Measurements from ENCODE around the gene PXDN.
"Not testable (repeated sequence)": the region's sequence is repeated elsewhere in the genome, so short reads cannot be mapped to it uniquely, and the experiment has no call there.

The PXDN gene

DNA sequence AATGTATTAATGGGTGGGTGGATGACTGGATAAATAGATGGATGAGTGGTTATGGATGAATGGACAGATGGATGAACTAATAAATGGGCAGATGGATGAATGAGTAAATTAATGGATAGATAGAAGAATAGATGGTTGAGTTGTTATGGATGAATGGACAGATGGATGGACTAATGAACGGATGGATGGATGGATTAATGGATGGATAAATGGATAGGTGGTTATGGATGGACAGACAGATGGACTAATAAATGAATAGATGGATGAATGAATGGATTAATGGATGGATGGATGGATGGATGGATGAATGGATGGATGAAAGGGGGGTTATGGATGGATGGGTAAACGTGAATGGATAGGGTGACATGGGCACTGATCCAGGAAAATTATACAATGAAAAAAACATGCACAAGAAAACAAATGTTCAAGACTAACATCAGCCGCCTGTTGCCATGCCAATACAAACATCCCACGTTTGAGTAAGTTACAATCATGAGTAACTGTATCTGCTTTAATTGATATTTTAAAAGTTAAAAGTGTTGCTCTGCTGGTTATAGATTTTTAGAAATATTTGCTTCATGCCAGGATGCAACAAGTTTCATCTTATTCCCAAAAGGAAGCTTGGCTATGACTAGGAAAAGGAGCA, 20.8 kb downstream of the PXDN start:
- no peak for DNase-seq (ENCODE audit: low read depth in 2 of 2, low spot score in 1 of 2)

DNA sequence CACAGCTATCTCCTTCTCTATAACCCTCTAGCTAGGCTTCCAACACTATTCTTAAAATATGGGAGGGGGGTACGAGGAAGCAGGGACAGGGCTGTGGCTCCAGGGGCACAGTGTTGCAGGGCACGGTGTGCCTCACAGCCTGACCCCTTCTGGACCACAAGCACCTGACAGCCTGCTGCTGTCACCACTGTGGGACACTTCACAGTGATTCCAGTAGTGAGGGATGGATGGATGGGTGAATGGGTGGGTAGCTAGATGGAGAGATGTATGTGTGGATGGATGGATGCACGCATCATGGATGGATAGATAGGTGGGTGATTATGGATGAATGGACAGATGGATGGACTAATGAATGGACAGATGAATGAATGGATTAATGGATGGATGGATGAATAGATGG, 21.6 kb downstream of the PXDN start:
- DNase-seq (ENCODE audit: low read depth in 2 of 2, low spot score in 1 of 2), result no peak

DNA sequence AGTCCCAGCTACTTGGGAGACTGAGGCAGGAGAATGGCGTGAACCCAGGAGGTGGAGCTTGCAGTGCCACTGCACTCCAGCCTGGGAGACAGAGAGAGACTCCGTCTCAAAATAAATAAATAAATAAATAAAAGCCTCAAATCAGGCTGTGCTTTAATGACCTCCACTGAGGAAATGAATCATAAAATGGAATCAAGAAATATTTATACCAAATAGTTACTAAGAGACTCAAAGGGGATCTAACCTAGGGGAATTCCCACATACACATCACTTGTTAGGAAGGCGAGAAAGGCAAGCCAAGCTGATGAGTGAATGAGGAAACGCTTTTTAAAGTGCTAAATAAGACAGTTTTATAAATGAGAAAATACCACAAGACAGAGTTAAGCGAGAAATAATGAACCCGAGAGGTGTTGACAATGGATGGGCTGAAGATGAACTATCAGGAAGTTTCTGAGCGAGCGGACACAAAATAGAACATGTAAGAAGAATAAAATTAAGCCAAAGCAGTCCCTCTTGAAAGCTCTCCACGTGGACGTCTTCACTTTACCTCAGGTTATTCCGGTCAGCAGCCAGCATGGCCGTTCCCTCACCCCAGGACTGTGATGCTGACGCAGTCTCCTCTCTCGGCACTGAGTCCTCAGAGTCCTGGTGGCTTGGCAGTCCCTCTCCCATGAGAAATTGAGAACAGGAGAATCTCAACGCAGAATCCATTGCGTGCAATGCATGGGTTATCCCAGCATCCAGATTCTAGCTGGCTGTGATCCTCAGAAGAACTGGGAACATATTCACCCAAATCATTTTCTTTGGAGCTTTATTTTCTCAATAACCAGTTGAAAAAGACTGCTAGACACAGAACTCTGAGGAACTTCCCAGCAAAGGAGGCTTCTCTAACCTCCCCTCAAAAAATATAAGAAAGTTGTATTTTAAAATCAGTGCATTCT, 22.3 kb downstream of the PXDN start:
- DNase-seq (ENCODE audit: low read depth in 2 of 2, low spot score in 1 of 2), result no peak

DNA sequence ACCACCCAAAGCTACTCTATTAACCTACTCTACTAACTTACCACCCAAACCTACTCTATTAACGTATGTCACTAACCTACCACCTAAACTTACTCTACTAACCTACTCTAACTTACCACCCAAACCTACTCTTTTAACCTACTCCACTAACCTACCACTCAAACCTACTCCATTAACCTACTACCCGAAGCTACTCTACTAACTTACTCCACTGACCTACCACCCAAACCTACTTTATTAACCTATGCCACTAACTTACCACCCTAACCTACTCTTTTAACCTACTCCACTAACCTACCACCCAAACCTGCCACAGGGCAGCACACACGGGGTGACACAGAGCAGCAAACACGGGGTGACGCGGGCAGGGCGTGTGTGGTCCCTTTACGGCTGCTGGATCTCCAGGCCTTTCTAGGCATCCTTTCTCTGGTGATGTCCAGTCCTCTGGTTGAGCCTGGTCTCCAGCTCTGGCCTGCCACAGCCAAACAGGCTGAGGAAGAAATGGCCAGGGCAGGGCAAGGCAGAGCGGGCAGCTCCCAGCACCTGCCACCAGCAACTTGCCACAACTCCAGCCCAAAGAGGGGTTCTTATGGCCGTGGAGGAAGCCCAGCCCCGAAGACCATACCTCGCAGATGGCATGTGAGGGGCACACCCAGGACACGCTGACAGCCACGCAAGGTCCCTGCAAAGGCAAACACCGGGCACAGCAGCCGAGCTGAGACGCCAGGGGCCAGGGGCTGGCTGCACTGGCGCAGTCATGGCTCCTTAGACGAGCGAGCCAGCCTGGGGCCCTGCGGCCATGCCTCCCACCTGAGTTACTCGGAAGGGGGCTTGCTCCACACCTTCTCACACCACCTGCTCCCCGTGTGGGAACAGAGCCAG, 25.7 kb downstream of the PXDN start:
- no peak for DNase-seq (ENCODE audit: low read depth in 2 of 2, low spot score in 1 of 2)

DNA sequence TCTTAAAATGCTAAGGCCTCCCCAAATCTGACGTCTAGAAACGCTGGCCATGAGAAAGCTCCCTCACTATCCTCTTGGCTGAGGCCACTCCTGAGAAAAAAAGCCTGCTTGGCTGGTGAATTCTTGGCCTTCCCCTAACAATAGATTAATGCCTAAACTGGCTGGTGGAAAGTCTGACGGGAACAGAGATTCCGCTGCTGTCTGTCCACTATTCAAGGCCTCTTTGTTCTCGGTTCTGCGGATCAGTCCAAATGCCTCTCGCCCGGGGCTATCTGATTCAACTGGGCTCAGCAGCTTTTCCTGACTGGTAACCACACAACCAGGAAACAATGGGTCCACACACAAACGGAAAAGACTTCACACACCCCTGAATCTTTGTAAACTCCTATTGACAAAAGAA, 27.2 kb downstream of the PXDN start:
- no peak for DNase-seq (ENCODE audit: low read depth in 2 of 2, low spot score in 1 of 2)

DNA sequence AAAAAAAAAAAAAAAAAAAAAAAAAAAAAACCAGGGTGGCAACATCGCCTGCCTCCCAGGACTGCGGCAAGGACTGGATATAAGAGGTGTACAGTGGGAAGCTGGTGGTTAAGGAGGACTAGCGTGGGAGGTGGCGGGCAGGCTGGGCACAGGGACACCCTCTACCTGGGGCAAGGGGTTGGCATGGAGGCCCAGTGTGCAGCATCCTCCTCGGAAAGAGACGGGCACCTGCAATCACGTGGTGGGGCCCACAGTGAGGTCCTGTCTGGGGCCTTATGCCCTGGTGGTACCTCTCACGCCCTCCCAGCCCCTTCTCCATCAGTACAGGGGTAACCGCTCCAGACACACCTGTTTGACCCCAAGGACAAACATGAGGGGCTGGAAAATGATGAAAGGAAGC, 27.9 kb downstream of the PXDN start:
- DNase-seq (ENCODE audit: low read depth in 2 of 2, low spot score in 1 of 2), result no peak

DNA sequence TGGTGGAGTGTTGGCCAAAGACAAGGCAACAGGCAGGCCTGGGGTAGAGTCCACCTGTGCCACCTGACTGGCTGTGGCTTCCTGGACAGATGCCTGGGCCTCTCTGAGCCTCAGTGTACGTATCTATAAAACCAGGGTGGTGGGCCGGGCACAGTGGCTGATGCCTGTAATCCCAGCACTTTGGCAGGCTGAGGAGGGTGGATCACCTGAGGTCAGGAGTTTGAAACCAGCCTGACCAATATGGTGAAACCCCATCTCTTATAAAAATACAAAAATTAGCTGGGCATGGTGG, 28.4 kb downstream of the PXDN start:
- DNase-seq (ENCODE audit: low read depth in 2 of 2, low spot score in 1 of 2), result not testable (repeated sequence)

DNA sequence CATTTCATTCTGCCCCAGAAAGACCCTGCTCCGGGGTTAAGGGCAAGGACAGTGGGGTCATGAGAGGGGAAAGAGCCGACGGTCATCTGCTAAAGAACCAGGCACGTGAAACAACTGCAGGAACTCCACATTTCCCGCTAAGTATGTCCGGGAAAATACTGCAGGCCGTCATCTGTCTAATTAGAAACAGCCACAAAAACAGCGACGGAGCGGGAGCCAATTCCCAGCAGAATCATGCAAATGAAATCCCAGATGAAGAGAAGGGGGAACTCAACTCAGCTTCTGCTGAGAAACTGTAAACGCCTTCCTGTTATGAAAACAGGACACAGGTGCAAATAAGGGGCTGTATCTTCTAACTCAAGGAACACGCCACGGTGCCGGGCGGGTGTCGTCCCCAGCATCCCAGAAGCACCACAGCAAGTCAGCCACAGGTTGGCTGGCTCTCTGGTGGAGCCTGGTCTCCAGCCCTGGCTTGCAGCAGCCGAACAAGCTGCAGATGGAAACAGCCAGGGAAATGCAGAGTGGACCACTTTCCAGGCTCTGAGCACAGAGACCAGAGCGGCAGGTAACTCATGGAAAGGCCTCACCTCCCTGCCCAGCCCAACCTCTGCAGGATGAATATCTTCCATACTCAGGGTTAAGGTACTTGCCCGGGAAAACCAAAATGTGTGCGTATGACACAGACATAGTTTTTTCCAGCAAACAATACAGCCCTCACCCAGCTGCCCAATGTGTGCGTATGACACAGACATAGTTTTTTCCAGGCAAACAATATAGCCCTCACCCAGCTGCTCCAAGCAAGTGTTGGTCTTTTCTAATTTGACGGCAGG, 28.9 kb downstream of the PXDN start:
- no peak for DNase-seq (ENCODE audit: low read depth in 2 of 2, low spot score in 1 of 2)

DNA sequence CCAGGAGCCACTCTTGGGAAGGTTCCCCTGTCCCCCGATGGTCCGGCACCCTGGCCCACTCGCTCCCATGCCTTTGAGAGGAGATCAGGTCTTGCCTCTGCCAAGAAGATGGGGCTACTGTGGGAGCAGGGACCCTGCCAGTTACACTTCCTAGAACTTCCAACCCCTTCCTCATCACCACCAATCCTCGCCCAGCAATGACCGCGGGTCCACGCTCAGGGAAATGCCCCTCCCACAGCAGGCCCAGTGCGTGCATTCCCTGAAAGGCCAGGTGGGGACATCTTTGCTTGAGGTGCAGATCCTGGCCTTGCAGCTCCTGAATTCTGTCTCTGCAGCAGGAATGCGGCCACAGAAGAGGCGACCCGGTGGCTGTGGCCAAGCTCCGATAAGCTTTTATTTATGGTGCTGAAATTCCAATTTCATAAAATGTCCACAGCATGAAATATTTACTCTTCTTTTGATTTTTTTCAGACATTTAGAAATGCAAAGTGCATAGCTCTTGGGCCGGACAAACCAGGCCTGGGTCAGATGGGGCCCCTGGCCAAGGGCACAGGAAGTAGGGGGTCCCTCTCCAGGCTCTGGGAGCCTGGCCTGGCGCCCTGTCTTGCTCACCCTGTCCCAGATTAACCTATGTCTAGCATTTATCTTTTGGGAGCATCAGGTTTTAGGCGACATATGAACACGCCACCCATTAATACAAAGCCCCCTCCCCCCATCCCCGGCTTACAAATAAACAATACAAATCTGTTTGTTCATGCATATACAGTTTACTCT, 29.8 kb downstream of the PXDN start:
- DNase-seq (ENCODE audit: low read depth in 2 of 2, low spot score in 1 of 2), result no peak

DNA sequence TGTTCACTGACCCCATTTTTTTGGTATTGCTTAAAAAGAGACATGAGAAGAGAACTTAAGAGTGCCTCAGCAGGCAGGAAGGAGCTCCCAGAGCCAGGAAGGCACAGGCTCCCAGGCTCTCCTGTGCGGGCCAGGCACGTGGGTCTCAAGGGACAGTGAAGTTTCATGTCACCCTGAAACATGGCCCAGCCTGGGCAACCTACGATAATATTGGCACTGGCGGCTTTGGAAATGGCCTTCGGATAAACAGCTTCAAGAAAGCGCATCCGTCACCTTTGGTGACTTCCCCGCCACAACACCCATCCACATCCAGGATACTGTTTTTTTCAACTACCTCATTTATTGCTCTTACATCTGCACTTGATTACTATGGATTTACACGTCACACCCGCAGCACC, 30.5 kb downstream of the PXDN start:
- no peak for DNase-seq (ENCODE audit: low read depth in 2 of 2, low spot score in 1 of 2)

DNA sequence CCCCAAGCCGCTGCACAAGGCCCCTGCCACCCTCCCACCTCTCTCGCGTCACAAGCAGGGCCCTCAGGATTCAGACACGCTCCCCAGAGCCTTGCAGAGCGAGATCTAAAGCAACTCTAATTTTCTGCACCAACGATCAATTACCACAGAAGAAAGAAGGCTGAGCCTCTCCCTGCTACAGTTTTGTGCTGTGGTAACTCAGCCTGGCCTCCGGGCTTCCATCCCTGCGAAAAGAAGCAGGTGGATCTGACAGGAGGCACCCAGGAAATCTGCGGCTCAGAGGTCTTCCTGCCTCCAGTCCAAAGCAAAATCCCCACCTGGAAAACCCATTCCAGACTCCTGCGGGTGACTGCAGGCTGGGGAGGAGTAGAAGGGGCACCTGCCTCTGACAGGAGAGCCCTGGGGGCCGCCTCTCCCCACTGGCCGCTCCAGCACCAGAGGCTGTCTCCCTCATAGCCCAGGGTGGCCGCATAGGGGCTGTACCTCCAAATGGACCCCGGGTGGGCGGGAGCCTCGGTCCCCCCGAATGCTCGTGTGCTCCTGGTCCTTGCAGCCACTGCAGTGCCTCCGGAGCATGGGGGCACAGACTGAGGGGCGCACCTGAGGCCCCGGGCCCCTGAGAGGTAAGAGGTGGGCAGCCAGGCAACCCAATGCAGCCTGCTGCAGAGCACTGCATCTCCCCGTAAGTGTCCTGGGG, 31.0 kb downstream of the PXDN start:
- DNase-seq (ENCODE audit: low read depth in 2 of 2, low spot score in 1 of 2), result no peak

DNA sequence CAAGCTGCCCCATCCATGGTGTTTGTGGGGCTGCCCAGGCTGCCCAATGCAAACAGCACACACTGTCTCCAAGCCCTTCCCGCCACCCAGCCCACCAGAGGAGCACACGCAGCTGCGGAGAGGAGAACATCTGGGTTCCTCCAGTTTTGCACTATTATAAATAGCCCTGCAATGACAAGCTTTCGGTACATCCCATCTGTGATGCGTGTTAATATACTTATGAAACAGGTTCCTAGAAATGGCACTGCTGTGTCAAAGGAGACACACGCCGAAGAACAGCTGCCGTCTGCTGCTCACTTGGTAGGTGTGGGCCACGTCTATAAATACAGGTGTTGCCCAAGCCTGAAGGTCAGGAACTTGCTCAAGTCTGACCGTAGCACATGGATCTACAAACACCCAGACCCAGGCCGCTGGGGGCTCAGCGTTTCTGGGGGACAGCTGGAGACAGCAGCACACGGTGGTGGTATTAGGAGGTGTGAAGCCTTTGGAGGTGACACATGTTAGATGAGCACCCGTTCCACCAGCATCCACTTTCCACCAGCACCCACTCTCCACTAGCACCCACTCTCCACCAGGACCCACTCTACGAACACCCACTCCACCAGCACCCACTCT, 34.3 kb downstream of the PXDN start:
- DNase-seq (ENCODE audit: low read depth in 2 of 2, low spot score in 1 of 2), result no peak

DNA sequence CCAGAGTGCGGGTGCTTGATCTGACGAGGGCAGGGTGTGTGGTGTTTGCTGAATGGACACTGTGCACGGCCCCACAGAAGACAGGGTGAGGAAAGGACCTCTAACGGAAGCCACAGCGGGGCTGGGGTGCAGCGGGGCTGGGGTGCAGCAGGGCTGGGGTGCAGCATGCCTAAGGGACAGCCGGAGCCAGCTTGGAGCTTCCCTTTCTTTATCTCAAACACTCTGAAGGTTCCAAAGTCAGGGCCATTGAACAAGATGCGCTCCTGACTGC, 35.0 kb downstream of the PXDN start:
- no peak for DNase-seq (ENCODE audit: low read depth in 2 of 2, low spot score in 1 of 2)

DNA sequence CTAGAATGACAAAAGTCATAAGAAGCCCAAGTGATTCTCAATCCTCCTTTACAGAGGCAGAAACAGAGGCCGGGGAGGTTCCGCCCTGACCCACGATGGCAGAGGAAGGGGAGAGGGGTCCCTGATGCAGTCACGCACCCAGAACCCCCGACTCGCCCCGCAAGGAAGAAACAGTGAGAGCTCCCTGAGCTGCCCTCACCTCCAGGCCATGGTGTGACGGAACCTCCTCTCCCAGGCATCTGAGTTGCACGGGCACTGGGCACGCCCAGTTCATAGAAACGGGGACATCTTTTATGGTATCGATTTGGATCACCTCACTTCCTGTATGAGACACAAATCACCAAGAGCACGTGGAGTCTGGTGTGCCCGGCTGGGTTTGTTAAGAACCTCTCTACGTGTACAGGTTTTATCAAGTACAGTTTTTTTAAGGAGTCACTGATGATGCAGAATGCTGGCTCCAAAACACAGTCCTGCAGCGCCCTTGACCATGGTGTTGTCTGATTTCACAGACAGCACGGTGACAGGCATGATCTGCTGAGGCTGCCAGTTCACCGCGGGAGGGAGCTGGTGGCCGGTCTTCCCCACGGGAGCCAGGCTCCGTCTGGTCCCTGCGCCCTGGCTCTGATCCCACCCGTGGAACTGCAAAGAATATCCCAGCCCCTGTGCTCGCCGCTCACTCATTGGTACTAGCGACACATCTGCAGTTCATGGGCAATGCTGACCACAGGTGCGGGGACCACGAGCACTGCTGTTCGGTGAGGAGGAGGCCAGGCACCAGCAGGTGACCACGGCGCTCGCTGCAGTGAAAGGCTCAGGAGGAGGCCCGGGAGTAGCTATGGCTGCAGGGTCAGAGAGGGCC, 35.6 kb downstream of the PXDN start:
- no peak for DNase-seq (ENCODE audit: low read depth in 2 of 2, low spot score in 1 of 2)

DNA sequence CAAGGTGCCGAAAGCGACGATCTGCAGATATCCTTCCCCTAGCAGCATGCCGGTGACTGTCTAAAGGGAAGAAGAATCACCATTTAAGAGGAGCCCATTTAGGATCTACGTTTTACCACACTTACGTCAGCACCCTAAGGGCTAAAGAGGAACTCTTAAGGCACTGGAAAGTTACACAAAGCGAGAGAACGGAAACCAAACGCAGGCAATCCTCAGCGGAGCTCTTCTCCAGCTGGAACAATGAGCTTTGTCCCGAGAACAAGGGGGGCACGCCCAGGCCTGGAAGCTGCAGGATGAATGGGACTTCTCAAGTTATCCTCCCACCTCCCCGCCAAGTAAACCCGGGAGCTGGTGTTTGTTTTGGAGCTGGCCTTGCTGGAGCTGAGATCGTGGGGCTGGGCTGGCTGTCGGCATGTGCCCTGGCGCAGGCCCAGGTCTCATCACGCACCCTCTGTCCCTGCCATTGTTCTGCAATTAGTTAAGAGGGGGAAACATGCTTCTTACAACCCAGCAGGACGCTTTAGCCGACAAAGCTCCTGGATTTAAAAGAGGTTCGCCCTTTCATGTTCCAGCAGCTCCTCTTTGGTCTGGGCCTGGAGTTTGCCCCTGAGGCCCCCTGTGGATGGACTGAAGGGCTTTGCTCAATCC, 36.4 kb downstream of the PXDN start:
- DNase-seq (ENCODE audit: low read depth in 2 of 2, low spot score in 1 of 2), result no peak

DNA sequence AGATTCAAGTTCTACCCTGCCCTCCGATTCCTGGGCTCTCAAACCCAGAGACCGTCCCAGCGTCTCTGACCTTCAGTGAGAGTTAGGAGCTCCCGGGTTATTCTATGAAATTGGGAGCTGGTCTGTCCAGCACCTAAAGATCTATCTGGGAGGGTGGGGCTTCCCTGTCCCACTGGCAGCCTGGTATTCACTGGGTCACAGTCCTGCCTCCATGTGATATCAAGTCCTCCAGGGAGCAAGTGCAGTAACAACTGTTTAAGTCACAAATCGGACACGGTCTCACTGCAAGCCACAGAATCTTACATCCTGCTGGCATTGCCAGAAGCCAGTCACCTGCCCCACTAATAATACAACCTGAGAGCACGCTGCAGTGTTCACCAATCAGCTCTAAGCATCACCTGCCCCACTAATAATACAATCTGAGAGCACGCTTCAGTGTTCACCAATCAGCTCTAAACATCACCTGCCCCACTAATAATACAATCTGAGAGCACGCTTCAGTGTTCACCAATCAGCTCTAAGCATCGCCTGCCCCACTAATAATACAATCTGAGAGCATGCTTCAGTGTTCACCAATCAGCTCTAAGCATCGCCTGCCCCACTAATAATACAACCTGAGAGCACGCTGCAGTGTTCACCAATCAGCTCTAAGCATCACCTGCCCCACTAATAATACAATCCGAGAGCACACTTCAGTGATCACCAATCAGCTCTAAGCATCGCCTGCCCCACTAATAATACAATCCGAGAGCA, 38.0 kb downstream of the PXDN start:
- DNase-seq (ENCODE audit: low read depth in 2 of 2, low spot score in 1 of 2), result not testable (repeated sequence)

DNA sequence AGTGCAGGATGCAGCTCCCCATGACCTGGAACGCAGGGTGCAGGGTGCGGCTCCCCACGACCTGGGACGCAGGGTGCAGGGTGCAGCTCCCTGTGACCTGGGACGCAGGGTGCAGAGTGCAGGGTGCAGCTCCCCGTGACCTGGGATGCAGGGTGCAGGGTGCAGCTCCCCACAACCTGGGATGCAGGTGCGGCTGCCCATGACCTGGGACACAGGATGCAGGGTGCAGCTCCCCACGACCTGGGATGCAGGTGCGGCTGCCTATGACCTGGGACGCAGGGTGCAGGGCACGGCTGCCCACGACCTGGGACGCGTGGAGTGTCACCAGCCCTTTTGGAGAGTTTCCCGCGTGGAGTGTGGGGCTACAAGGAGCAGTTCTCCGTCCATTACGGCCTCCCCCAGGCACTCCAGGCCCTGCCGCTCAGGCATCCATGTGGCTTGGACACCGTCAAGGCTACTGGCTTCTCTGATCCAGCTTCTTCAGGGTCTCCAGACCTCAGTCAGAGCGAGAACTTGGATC, 38.7 kb downstream of the PXDN start:
- no peak for DNase-seq (ENCODE audit: low read depth in 2 of 2, low spot score in 1 of 2)
